ENCODE measurements around the gene CDK18.

Gene CDK18

GRCh38 chr1:205567716-205568115, 63.2 kb downstream of the CDK18 start:
- H2AFZ ChIP-seq (ENCODE audit: low read depth) = no peak overlapping the region
- no peaks in the 10 kb centered on the region for H4K20me1 ChIP-seq (ENCODE audit: insufficient read depth)
- H3K27ac ChIP-seq = no peak overlapping the region
- no peaks in the 10 kb centered on the region for H3K36me3 ChIP-seq (ENCODE audit: insufficient read depth)
- H3K27me3 ChIP-seq (ENCODE audit: insufficient read depth, low read depth) = peaks cover 40% of the 10 kb centered on the region
- H3K79me2 ChIP-seq (ENCODE audit: insufficient read depth, low read depth) = no peaks in the 10 kb centered on the region
- H3K4me1 ChIP-seq (ENCODE audit: low read depth, poor library complexity, severe bottlenecking) = no peaks in the 10 kb centered on the region
- no peak overlapping the region for H3K4me2 ChIP-seq
- TF ChIP-seq CTCF (conservative IDR thresholded peaks at IDR 0.05; ENCODE audit: low read depth, low read length) = no peak
- H3K4me3 ChIP-seq (IDR thresholded peaks at IDR 0.05; ENCODE audit: insufficient read depth, low read depth, low read length) = no peak overlapping the region
- H3K9ac ChIP-seq = no peak overlapping the region

- Histone ChIP-seq H4K20me1 (ENCODE audit: insufficient read depth) (no peaks in the 10 kb centered on the region), H3K9ac (no peak overlapping the region), H2AFZ (ENCODE audit: low read depth) (no peak overlapping the region), H3K4me1 (ENCODE audit: low read depth, poor library complexity, severe bottlenecking) (no peaks in the 10 kb centered on the region), H3K79me2 (ENCODE audit: insufficient read depth, low read depth) (no peaks in the 10 kb centered on the region), H3K36me3 (ENCODE audit: insufficient read depth) (no peaks in the 10 kb centered on the region), H3K27me3 (ENCODE audit: insufficient read depth, low read depth) (peaks cover 40% of the 10 kb centered on the region), H3K4me2 (no peak overlapping the region), H3K27ac (no peak overlapping the region), H3K4me3 (IDR thresholded peaks at IDR 0.05; ENCODE audit: insufficient read depth, low read depth, low read length) (no peak overlapping the region)
- TF ChIP-seq CTCF (conservative IDR thresholded peaks at IDR 0.05; ENCODE audit: low read depth, low read length) = no peak
These were observed 63.6 kb downstream of the CDK18 start for GRCh38 chr1:205568135-205568468.

GRCh38 chr1:205568469-205569361, 64.2 kb downstream of the CDK18 start:
- Histone ChIP-seq H3K4me1 (ENCODE audit: low read depth, poor library complexity, severe bottlenecking) (no peaks in the 10 kb centered on the region), H3K36me3 (ENCODE audit: insufficient read depth) (no peaks in the 10 kb centered on the region), H3K27ac (no peak overlapping the region), H3K4me3 (IDR thresholded peaks at IDR 0.05; ENCODE audit: insufficient read depth, low read depth, low read length) (no peak overlapping the region), H3K9ac (no peak overlapping the region), H3K4me2 (no peak overlapping the region), H2AFZ (ENCODE audit: low read depth) (no peak overlapping the region), H3K27me3 (ENCODE audit: insufficient read depth, low read depth) (peaks cover 40% of the 10 kb centered on the region), H3K79me2 (ENCODE audit: insufficient read depth, low read depth) (no peaks in the 10 kb centered on the region), H4K20me1 (ENCODE audit: insufficient read depth) (no peaks in the 10 kb centered on the region)
- no peak for TF ChIP-seq CTCF (conservative IDR thresholded peaks at IDR 0.05; ENCODE audit: low read depth, low read length)

GRCh38 chr1:205569411-205570172, 65.1 kb downstream of the CDK18 start:
- Histone ChIP-seq H4K20me1 (ENCODE audit: insufficient read depth) (no peaks in the 10 kb centered on the region), H3K27me3 (ENCODE audit: insufficient read depth, low read depth) (peaks cover 40% of the 10 kb centered on the region), H3K36me3 (ENCODE audit: insufficient read depth) (no peaks in the 10 kb centered on the region), H3K79me2 (ENCODE audit: insufficient read depth, low read depth) (no peaks in the 10 kb centered on the region), H3K9ac (no peak overlapping the region), H2AFZ (ENCODE audit: low read depth) (no peak overlapping the region), H3K4me3 (IDR thresholded peaks at IDR 0.05; ENCODE audit: insufficient read depth, low read depth, low read length) (no peak overlapping the region), H3K27ac (no peak overlapping the region), H3K4me2 (no peak overlapping the region), H3K4me1 (ENCODE audit: low read depth, poor library complexity, severe bottlenecking) (no peaks in the 10 kb centered on the region)
- TF ChIP-seq CTCF (conservative IDR thresholded peaks at IDR 0.05; ENCODE audit: low read depth, low read length) = no peak
